GM21528 (cell line): ENCODE results near the gene C9orf152.
"Not testable (repeated sequence)": the region's sequence is repeated elsewhere in the genome, so short reads cannot be mapped to it uniquely, and the experiment has no call there.

Source experiments
- ATAC-seq: cut with Tn5 transposase; IDR thresholded peaks from one replicate; pipeline ENCODE4 v1.9.1; 2021; ENCODE audit warnings: mild to moderate bottlenecking, moderate library complexity; ENCODE audit not compliant: unreplicated experiment, low FRiP score

Gene C9orf152, protein sequence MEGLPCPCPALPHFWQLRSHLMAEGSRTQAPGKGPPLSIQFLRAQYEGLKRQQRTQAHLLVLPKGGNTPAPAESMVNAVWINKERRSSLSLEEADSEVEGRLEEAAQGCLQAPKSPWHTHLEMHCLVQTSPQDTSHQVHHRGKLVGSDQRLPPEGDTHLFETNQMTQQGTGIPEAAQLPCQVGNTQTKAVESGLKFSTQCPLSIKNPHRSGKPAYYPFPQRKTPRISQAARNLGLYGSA

DNA sequence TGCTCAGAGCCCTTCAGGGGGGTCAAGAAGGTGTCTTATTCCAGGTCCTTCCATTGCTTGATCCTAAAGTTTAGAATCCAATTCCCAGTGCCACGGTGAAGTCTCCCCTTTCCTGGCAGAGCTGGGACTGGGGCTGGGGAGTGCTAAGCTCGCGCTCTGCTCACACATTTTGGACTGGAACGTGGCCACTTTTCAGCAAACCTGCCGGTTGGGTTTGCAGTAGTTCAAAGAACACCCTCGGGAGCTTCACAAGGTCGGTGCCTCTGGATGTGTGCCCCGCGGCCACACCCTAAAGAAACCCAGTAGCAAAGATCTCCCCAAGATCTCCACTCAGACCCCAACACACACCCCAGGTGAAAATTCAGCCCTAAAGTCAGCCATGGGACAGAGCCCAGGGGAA is at the start of gene C9orf152:
Gene C9orf152 (minus strand): TSS at position 129 of the 400 bp plus-strand sequence. CDS start 580 bp downstream, outside the sequence.
- ATAC-seq: no peak

DNA sequence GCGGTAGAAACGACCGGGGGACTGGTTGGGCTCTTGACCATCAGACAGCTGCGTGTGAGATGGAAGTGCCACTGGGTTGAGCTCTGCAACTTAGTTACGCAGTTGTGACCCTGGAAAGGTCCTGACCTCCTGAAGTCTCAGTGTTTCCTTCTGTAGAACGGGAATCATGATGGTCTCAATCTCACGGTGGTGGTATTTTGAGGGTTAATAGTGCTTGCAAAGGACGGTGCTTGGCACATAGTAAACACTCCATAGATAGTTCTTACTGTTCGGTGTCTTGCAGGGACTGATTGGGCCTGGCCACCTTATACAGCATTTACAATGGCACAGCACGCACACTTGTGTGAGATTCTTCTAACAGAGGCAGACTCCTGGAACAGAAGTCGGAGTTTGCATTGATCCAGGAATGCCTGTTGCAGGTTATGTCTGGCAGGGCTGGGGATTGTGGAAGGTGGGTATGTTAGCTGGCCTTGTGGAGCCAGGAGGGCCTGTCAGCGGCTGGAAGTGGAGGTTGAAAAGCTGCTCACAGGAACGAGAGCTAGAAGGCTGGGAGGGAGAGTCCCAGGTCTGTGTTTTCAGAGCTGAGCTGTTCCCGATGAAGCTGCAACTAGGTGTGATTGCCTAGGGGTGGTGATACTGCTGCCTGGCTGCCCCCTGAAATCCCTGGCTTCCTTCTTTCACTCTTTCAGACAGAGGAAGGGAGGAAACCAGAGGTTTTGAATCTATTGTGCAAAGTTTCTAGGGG is 49.3 kb upstream of the C9orf152 start:
- ATAC-seq: peak; percentile 2

DNA sequence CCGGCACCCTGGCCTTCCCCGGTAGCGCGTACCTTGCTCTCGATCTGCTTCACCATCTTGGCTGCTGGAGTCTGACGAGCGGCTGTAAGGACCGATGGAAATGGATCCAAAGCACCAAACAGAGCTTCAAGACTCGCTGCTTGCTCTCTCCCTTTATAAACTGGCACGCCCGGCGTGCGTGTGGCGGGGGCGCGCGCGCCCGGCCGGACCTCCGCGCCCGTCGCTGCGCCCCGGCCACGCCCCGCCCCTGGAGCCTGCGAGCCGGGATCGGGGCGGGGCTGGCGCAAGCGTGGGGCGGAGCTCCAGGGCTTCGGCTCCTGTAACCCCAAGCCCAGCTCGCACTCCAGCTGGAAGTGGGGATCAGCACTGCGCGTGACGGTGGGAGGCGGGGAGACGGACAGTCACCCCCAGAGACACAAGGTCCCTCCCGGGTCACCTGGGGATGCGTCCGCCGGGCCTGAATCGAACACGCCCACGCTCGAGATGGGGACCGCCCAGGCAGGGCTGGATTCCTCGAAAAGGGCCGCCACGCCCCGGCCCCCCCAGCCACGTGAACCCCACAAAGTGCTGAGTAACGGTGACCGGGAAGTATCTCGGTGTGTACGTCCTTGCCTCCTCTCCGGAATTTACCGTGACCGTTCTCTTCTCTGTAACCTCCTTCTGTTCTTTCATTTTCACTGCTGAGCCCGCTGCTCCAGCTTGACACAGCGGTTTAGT is 48.6 kb upstream of the C9orf152 start, which contains the start of gene TXN:
Gene TXN (minus strand): TSS at position 128 of the 717 bp plus-strand sequence. CDS start 72 bp downstream, at position 56.
- ATAC-seq: peak; percentile 79

DNA sequence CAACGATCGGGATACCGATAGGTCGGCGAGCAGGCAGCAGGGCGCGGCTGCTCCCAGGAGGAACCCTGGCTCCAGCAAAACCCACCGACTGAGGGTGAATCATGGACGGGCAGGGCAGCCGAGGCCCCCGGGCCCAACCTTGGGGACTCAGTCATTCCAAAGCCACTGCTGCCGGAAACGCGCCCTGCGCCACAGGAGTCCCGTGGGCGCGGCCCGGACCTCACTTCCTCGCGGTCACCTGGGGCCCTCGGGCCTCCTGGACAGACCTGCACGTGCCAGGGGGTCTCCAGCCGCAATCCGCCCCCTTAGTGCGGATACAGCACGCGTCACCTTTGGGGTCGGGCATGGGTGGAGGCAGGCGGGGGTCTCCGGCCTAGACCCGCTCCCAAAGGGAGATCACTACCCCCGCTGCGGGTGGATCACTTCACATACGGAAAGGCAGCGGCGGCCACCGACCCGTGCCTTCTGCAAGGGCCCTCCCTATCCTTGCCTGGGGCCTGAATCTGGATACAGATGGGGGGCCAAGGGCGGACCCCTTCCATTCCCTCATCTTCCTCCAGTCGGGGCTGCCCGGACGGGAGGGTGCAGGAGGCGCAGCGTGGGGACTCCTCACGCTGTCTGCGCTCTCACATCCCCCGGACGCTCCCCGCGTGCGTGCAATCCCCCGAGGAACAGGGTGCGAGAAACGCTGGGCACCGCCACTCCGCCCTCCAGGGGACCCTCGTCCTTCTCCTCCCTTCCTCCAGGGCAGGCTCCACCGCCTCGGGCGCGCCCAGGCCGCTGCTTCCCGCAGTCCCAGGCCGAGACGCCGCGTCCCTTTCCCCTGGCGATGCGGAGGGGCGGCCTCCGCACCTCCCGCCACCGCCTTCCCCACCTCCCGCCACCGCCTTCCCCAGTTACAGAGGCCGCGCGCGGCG is 47.8 kb upstream of the C9orf152 start:
- peak; percentile 30 for ATAC-seq

DNA sequence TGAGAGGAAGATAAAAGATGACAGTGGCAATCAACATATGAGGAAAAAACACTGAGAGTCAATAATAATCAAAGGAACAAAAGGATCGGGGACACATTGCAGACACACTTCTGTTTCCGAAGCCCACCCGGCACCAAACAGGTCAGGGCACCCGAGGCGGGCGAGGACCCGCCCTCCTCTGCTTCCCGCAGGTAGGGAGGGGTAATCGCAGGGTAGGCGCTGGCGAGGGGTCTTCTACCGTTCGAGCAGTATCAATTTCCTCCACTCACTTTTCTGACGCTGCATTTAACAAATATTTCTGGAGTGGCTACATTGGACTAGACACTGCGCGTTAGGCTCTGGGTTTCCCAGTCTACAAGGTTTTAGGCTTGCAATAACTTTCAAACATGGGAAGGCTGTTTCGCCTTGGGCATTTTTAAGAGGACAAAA is 47.1 kb upstream of the C9orf152 start:
- ATAC-seq: no peak

DNA sequence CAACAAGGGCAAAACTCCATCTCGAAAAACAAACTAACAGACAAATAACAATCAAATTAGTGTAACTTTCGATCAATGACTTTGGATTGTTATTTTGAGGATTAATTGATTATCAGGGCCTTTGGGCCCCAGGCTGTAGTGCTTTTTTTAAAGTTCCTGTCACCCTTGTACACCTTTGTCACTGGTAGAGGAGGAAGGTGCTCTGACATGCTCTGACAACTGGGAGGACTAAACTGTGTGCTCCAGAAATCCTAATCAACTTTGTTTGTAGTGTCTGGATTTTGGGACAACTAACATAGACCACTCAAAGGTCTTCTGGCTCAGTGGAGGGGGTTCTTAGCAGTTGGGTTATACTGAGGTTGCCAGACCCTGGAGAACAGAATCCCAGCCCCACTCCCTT is 46.5 kb upstream of the C9orf152 start:
- no peak for ATAC-seq

DNA sequence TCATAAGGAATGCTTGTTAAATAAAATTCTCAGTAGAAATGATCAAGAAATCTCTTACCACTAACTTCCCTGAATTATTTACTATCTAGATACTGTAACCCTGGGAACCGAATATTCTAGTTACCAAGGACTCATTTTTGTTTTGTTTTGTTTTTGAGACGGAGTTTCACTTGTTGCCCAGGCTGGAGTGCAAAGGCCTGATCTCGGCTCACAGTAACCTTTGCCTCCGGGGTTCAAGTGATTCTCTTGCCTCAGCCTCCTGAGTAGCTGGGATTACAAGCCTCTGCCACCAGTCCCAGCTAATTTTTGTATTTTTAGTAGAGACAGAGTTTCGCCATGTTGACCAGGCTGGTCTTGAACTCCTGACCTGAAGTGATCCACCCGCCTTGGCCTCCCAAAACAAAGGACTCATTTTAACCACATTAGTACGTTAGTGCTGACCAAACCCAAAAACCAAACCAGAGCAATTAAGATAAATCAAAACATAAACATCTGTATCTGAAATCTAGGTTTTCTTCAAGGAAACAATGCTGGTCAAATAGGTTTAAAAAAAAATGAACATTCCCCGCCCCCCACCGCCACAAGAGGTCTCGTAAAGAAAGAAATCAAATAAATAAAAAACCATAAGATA is 44.7 kb upstream of the C9orf152 start:
- ATAC-seq: no peak

DNA sequence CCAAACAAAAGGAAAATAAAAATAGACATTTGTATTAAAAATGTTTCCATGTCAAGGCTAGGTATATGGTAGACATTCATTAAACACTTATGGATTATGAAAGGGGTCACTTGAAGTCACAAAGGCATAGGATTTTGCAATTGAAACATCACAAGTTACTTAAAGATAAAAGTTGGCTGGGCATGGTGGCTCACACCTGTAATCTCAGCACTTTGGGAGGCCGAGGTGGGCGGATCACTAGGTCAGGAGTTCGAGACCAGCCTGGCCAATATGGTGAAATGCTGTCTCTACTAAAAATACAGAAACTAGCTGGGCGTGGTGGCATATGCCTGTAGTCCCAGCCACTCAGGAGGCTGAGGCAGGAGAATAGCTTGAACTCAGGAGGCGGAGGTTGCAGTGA is 43.8 kb upstream of the C9orf152 start:
- not testable (repeated sequence) for ATAC-seq

DNA sequence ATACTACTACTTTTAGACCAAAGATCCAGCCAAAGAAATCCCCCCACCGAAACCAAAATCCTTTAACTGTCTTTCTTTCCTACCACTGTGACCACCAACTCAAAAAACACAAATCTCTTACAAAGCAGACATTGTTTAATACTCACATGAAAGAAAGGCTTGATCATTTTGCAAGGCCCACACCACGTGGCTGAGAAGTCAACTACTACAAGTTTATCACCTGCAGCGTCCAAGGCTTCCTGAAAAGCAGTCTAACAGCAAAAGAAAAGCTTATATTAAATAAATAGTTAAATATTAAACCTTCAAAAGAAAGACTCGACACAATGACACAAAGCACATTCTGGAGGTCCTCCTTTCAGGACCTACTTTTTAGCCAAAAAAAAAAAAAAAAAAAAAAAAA is 43.3 kb upstream of the C9orf152 start:
- ATAC-seq: no peak

DNA sequence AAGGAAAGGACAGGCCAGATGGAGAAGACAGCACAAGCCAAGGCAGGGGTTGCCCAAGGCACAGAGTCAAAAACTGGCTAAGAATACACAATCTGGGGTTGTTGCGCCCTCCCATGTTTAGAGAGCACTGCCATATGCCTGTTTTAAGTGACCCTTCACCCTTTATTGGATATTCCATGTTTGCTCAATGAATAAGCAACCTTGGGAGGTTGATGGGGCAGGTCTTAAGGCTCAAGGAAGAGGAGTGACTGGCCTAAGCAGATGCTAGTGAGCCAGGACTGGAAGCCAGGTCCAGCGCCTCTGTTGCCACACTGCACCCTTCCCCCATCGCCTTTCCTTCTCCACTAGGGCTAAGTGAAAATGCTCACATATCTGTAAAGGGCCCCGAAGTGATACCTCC is 41.6 kb upstream of the C9orf152 start:
- no peak for ATAC-seq

DNA sequence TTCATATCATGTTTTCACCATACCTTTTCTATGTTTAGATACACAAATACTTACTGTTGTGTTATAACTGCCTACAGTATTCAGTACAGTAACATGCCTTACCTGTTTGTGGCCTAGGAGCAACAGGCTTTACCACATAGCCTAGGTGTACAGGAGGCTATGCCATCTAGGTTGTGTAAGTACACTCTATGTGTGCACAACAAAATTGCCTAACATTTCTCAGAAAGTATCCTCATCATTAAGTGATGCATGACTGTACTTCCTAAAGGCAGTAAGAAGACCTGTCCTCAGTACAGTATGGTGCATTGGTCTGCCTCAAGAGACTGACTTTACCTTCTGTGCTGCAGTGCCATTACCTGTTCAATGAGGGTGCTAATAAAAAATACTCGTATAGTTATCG is 40.4 kb upstream of the C9orf152 start:
- no peak for ATAC-seq

DNA sequence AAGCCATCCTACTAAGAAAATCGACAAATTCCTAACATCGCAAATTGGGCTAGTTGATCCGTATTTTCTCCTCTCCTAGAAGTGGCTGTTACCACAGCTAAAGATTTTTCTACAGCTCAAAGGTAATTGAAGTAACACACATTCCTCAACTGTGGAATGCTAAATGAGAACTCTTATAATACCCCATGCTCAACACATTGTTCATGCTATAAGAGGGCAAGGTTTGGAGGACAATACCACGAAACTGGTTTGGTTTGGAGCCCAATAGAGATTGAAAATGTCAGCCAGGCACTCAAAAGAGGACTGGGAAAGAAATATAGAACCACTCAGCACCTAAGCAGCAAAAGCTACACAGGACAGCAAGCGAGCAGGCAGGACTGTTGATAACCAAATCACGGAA is 38.3 kb upstream of the C9orf152 start:
- no peak for ATAC-seq

DNA sequence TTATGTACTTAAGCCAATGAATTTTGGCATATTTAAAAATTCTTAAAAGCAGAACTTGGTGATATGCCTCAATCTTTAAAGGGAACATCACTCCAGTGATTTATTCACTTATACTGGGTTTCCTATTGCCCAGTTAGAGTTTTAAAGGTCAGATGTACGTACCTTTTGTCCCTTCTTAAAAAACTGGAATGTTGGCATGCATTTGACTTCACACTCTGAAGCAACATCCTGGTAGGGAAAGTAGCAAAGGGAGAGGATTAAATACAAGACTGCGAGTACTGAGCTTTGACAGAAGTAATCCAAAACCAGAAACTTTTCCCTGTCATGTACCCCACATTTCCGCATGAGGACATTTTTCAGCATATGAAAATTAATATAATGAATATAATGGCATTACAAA is 36.7 kb upstream of the C9orf152 start:
- no peak for ATAC-seq

DNA sequence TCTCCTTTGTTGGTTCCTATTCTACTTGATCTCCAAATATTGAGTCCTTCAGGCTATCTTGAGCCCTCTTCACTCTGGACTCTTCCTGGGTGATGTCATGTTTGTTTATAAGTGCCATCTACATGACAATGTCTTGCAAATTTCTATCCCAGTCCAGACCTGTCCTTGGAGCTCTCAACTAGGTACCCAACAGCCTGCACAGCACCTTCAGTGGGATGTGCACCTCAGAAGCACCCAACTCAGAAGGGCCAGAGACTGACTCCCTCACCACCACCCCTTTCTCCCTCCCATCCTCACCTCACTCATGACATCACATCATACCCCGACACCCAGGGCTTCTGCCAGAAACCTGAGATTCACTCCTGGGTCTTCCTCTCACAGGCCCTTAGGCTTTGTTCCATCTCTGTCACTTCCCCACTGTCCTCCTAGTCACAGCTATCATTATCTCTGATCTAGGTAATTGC is 33.9 kb upstream of the C9orf152 start:
- ATAC-seq: no peak

DNA sequence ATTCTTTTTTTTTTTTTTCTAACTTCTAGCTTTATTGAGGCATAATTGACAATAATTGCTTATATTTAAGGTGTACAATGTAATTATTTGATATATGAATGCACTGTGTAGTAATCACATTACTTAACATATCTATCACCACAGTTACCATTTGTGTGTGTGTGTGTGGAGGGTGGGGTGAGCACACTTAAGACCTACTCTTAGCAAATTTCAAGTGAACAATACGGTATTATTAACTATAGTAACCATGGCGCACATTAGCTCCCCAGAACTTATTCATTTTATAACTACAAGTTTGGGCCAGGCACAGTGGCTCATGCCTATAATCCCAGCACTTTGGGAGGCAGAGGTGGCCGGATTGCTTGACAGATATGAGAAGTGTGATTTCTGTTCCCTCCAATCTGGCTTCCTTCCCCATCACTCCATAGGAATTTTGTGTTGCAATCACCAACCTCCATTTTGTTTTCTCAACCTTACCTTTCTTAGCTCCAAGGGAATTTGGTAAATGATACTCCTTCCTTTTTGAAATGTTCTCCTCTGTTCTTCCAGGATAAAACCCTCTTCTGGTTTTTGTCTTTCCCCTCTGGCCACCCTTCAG is 33.4 kb upstream of the C9orf152 start:
- ATAC-seq: no peak

DNA sequence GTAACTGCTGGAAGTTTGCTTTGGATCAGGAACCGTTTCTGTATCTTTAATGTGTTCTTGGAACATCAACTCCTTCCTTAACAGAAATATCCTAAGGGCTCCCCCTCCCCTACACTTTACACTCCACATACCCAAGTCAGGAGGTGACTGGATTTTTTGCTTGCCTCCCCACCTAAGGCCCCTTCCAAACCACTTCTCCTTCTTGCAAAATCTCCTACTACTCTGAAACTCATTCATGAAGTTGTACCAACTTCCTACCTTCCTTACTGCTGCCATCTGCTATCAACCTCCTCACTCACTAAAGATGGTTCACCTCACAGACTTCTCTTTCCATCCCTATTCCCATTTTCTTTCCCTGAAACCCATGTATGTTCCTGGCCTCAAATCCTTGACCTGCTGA is 32.2 kb upstream of the C9orf152 start:
- no peak for ATAC-seq

DNA sequence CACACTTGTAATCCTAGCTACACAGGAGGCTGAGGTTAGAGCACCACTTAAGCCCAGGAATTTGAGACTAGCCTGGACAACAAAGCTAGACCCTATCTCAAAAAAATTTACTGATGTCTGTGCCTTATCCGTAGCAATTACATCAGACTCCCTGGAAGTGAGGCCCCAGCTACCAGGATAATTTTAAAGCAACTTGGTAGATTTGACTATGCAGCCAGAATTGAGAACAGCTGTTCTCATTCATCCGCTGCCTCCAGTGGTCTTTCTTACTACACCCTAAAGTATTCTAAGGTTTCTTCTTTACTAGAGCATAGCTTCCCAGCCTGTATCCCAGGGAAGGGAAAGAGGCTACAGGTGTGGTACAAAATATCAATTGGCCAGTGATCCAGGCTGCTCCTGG is 20.4 kb upstream of the C9orf152 start:
- no peak for ATAC-seq

DNA sequence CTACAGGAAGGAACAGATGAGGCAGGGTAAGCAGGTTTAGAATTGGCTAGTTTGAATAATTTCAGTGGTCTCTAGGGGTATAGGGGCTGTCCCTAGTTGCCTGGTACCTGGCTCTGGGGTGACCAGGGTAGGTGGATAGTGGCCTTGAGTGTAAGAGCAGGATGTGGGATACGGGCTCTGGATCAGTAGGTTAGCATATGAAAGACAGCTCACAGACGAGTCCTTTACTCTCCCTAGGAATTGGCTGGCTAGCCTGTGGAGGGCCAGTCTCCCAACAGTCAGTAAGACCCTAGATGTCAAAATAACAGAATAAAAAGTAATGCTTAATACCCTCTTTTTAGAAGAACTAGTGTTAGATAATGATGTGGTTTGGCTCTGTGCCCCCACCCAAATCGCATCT is 16.6 kb upstream of the C9orf152 start:
- no peak for ATAC-seq

DNA sequence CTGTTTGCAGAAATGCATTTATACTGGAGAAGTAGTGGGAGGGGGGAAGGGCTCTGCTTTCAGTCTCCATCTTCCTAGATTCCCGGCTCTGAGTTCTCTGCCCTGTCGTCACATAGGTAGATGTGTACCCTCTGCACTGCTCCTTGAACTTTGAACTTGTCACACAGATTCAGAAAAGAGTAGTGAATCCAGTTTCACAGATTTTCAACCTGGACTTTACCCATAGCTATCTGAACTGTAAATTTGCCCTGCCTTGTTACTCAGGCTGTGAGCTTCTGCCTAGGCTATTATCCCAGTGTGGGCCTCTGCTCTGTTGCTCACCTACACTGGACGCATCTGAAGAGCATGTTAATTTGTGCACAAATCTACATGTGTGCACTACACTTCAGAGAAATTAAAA is 12.8 kb upstream of the C9orf152 start:
- no peak for ATAC-seq
